Natural killer cell treated with Interleukin-12 subunit alpha and Interleukin-12 subunit beta and Interleukin-15 and Interleukin-18, amount 100 ng/mL, for 72 hours (primary cell): ENCODE results near the gene SPON2. TPM values are rescaled to one million over a fixed set of nuclear protein-coding genes. Genes with fewer than 3 reads are reported as not detected.

Experiments used
- ATAC-seq, 2 donors: fragments of 150-1000 bp; cut with Tn5 transposase in 1 of 2; sonication (Bioruptor Pico), chemical (Tn5 transposase) in 1 of 2; 2 replicates each; pipeline ENCODE4 v1.10.0; 2021
- DNase-seq: peaks from one replicate; pipeline ENCODE4 v3.0.0; 2022; ENCODE audit warnings: low spot score
- H3K27ac Mint-ChIP-seq, 2 donors: 1 replicate in 1 of 2; 2 replicates in 1 of 2; pipeline ENCODE4 v1.8.0; 2022; ENCODE audit warnings: mixed read lengths in 2 of 2, mild to moderate bottlenecking in 1 of 2, moderate library complexity in 1 of 2
- H3K27me3 Mint-ChIP-seq, 2 donors: 1 replicate in 1 of 2; 2 replicates in 1 of 2; pipeline ENCODE4 v1.8.0; 2022; ENCODE audit warnings: mixed read lengths in 2 of 2
- H3K36me3 Mint-ChIP-seq: one replicate; pipeline ENCODE4 v1.8.0; 2022; ENCODE audit warnings: mixed read lengths
- H3K4me1 Mint-ChIP-seq, 2 donors: 1 replicate in 1 of 2; 2 replicates in 1 of 2; pipeline ENCODE4 v1.8.0; 2022; ENCODE audit warnings: low read depth in 2 of 2, mixed read lengths in 2 of 2, mild to moderate bottlenecking in 1 of 2
- H3K4me3 Mint-ChIP-seq: one replicate; pipeline ENCODE4 v1.8.0; 2022; ENCODE audit warnings: mixed read lengths
- H3K9me3 Mint-ChIP-seq: 2 replicates; pipeline ENCODE4 v1.8.0; 2022; ENCODE audit warnings: mixed read lengths
- total RNA-seq, 2 donors: library from RNA; stranded (reverse); gene quantifications; one replicate each; pipeline ENCODE4 v1.2.3, GENCODE V29; 2022

The SPON2 gene
- total RNA-seq, 2 donors from 2014 or later = 1.5 to 13.6 TPM

DNA sequence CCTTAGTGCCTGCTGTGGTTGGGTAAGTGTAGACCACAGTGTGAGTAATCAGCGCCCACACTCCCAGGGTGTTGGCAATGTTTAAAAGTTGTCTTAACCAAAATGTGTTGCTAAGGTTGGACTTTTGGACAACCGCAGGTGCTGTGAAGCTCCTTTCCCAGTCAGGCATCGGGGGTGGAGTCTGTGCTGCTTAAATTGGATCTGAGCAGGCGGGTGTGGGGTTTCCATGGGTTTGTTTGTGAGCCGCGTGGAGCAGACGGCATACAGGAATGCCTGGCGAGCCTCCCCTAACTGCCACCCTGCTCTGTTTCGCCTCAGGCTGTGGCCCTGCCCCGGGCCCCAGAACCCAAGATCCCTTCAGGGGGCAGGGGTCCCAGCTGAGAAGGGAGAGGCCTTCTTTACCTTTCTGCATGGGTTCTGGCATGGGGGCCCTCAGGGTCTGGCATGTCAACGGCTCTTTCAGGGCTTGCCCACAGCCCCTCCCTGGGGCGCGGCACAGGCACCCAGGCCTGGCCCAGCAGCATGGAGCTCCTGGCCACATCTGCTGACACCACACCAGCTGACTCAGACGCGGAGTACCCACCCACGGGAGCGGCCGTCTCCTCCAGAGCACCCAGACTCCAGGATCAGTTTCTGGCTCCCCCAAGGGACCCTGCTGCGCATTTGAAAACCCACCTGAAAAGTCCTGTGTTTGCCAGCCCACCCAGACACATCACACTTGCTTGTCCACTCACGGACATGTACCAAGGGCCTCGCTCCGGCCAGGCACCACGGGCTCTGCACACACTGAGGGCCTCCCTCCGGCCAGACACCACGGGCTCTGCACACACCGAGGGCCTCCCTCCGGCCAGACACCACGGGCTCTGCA is 5.1 kb upstream of the SPON2 start:
- ATAC-seq (peak; percentile 91 to 93), DNase-seq (peak; percentile 87)
- H3K9me3 Mint-ChIP-seq = peaks cover 13% of the 10 kb centered on the region
- peak overlapping the region in 1 of 2 donors; percentile 1 for H3K27ac Mint-ChIP-seq
- H3K4me3 Mint-ChIP-seq = peak overlapping the region; percentile 58
- peaks cover 41 to 49% of the 10 kb centered on the region in 2 donors for H3K4me1 Mint-ChIP-seq
- H3K36me3 Mint-ChIP-seq = peaks cover 23% of the 10 kb centered on the region
- H3K27me3 Mint-ChIP-seq = peaks cover 0 to 6% of the 10 kb centered on the region in 2 donors

- Mint-ChIP-seq H3K4me3 (peak overlapping the region; percentile 58), H3K27me3 (peaks cover 0 to 4% of the 10 kb centered on the region in 2 donors)
These were observed 4.3 kb upstream of the SPON2 start for GRCh38 chr4:1176398-1177273.

DNA sequence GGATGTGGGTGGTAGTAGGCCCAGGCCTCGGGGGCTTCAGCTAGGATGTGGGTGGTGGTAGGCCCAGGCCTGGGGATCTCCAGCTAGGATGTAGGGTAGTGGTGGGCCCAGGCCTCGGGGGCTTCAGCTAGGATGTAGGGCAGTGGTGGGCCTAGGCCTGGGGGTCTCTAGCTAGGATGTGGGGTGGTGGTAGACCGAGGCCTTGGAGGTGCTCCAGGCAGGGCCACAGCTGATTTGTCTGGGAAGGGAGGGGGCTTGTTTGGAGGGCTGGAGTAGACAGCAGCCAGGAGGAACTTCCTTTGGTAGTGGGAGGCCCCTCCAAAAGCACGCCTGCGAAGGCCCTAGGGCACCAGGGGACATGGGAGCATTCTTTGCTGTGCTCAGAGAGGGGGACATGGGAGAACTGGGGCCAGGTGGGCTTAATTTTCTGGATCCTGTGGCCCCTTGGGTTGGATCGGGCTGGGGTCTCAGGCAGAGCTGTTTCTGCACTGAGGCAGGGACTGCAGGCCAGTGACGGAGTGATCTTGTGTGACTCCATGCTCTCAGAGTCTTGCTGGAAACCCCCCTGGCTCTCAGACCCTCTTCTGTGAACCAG is 3.3 kb upstream of the SPON2 start:
- Mint-ChIP-seq H3K4me1 (peaks cover 28 to 40% of the 10 kb centered on the region in 2 donors), H3K9me3 (peaks cover 3% of the 10 kb centered on the region), H3K27ac (no peak overlapping the region), H3K4me3 (no peak overlapping the region), H3K27me3 (peaks cover 0 to 4% of the 10 kb centered on the region in 2 donors), H3K36me3 (peaks cover 11% of the 10 kb centered on the region)
- DNase-seq (no peak), ATAC-seq (no peak)

More at GRCh38 chr4:1176398-1177273, 4.3 kb upstream of the SPON2 start:
- Mint-ChIP-seq H3K27ac (peak overlapping the region in 1 of 2 donors; percentile 1), H3K9me3 (peaks cover 9% of the 10 kb centered on the region), H3K36me3 (peaks cover 18% of the 10 kb centered on the region), H3K4me1 (peaks cover 36 to 42% of the 10 kb centered on the region in 2 donors)
- no peak for ATAC-seq
- DNase-seq = no peak

- peaks cover 4% of the 10 kb centered on the region for H3K36me3 Mint-ChIP-seq
- H3K27ac Mint-ChIP-seq = no peak overlapping the region
- H3K27me3 Mint-ChIP-seq = peaks cover 0 to 4% of the 10 kb centered on the region in 2 donors
- no peak overlapping the region for H3K4me3 Mint-ChIP-seq
- H3K4me1 Mint-ChIP-seq = peaks cover 24 to 40% of the 10 kb centered on the region in 2 donors
- no peaks in the 10 kb centered on the region for H3K9me3 Mint-ChIP-seq
- DNase-seq (no peak), ATAC-seq (no peak)
These were observed 2.7 kb upstream of the SPON2 start for GRCh38 chr4:1174941-1175634.

- Mint-ChIP-seq H3K27ac (no peak overlapping the region), H3K36me3 (no peaks in the 10 kb centered on the region), H3K4me3 (no peak overlapping the region), H3K27me3 (peaks cover 0 to 4% of the 10 kb centered on the region in 2 donors), H3K9me3 (no peaks in the 10 kb centered on the region), H3K4me1 (peaks cover 26 to 37% of the 10 kb centered on the region in 2 donors)
- ATAC-seq = no peak
- DNase-seq = no peak
These were observed 781 bp upstream of the SPON2 start for GRCh38 chr4:1172971-1173757.

- H3K36me3 Mint-ChIP-seq = no peaks in the 10 kb centered on the region
- no peak overlapping the region for H3K27ac Mint-ChIP-seq
- ATAC-seq (peak in 1 of 2 donors; percentile 40), DNase-seq (no peak)
- peaks cover 29 to 38% of the 10 kb centered on the region in 2 donors for H3K4me1 Mint-ChIP-seq
- peak overlapping the region; percentile 80 for H3K4me3 Mint-ChIP-seq
- peaks cover 0 to 3% of the 10 kb centered on the region in 2 donors for H3K27me3 Mint-ChIP-seq
- H3K9me3 Mint-ChIP-seq = no peaks in the 10 kb centered on the region
These were observed 814 bp downstream of the SPON2 start for GRCh38 chr4:1171311-1172227.

DNA sequence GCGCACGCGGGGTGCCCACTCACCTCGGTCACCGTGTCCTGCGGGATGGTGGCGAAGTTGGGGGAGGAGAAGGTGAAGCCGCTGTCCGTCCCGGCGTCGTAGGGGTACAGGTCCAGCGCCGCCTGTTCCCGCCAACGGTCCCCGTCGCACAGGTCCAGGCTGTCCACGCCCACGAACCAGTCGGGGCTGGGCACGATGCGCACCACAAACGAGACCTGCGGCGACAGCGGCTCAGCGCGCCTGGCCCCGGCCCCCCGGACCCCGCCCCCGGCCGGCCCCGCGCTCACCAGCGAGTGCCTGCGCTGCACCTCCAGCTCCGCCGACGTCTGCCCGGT is 1.4 kb downstream of the SPON2 start:
- no peak for DNase-seq
- H3K27ac Mint-ChIP-seq = no peak overlapping the region
- no peak for ATAC-seq
- no peaks in the 10 kb centered on the region for H3K9me3 Mint-ChIP-seq
- H3K27me3 Mint-ChIP-seq = no peaks in the 10 kb centered on the region
- no peaks in the 10 kb centered on the region for H3K36me3 Mint-ChIP-seq
- H3K4me1 Mint-ChIP-seq = peaks cover 24 to 35% of the 10 kb centered on the region in 2 donors
- H3K4me3 Mint-ChIP-seq = peak overlapping the region; percentile 80

GRCh38 chr4:1170156-1170975 is 2.0 kb downstream of the SPON2 start:
- DNase-seq (no peak), ATAC-seq (no peak)
- peak overlapping the region; percentile 67 for H3K4me3 Mint-ChIP-seq
- H3K9me3 Mint-ChIP-seq = no peaks in the 10 kb centered on the region
- H3K4me1 Mint-ChIP-seq = peaks cover 24 to 35% of the 10 kb centered on the region in 2 donors
- no peaks in the 10 kb centered on the region for H3K27me3 Mint-ChIP-seq
- H3K27ac Mint-ChIP-seq = no peak overlapping the region
- no peaks in the 10 kb centered on the region for H3K36me3 Mint-ChIP-seq

DNA sequence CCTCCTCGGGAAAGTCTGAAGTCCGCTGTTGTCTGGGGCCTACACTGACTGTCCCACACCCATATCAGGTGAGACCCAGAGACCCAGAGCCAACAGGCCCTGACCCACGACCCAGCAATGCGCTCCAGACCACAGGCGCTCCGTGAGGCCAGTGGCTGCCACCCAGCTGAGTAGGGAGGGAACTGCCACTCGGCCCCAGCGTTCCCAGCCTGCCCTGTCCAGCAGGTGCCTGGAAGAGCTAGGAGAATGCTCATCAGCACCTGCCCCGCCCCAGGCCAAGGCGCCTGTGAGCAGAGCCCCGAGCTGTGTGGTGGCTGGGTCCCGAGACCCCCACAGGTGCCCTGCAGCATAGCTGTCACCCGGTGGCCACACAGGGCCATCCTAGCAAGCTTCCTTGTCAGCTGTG is 2.7 kb downstream of the SPON2 start:
- Mint-ChIP-seq H3K4me3 (peak overlapping the region; percentile 67), H3K27me3 (no peaks in the 10 kb centered on the region), H3K27ac (no peak overlapping the region), H3K36me3 (no peaks in the 10 kb centered on the region), H3K9me3 (no peaks in the 10 kb centered on the region), H3K4me1 (peaks cover 24 to 35% of the 10 kb centered on the region in 2 donors)
- DNase-seq (no peak), ATAC-seq (no peak)

- no peaks in the 10 kb centered on the region for H3K36me3 Mint-ChIP-seq
- no peak for DNase-seq
- no peaks in the 10 kb centered on the region for H3K27me3 Mint-ChIP-seq
- no peak for ATAC-seq
- peak overlapping the region in 1 of 2 donors; percentile 45 for H3K27ac Mint-ChIP-seq
- no peaks in the 10 kb centered on the region for H3K9me3 Mint-ChIP-seq
- H3K4me3 Mint-ChIP-seq = peak overlapping the region; percentile 51
- peaks cover 24 to 35% of the 10 kb centered on the region in 2 donors for H3K4me1 Mint-ChIP-seq
These were observed 3.2 kb downstream of the SPON2 start for GRCh38 chr4:1169171-1169671.
